A673 (cell line): ENCODE results near the gene ANO2. TPM values are rescaled to one million over a fixed set of nuclear protein-coding genes. Genes with fewer than 3 reads are reported as not detected.

Experiments used
- BruUV-seq: library from RNA; stranded (reverse); fragments of 400-500 nt; replicated peaks from 2 replicates; lab custom pipeline; 2021; lab: Mats Ljungman, UMichigan
- CTCF ChIA-PET: fragments of 300-600 bp; sonication (Branson Sonifier 250); formaldehyde crosslinking; loops from one replicate; lab custom pipeline; 2022; ENCODE audit warnings: antibody characterized with exemption; lab: Charles Lee
- POLR2A ChIA-PET: fragments of 300-600 bp; sonication (Branson Sonifier 250); formaldehyde crosslinking; loops from one replicate; lab custom pipeline; 2022; ENCODE audit warnings: antibody characterized with exemption; ENCODE audit not compliant: low non-redundant PET; lab: Charles Lee
- DNase-seq: peaks from one replicate; pipeline ENCODE4 v3.0.0-alpha.2; 2015; ENCODE audit warnings: low spot score
- H3K27ac ChIP-seq: fragments of 200-600 bp; sonication (generic); 2 replicates; pipeline ENCODE4 v1.5.1; 2016; ENCODE audit warnings: mixed run types, low read depth, mild to moderate bottlenecking, mixed read lengths, antibody characterized with exemption, low read length; ENCODE audit not compliant: poor library complexity, severe bottlenecking
- H3K27me3 ChIP-seq: fragments of 200-600 bp; sonication (generic); replicated peaks from 2 replicates; pipeline ENCODE4 v1.6.1; 2017; ENCODE audit warnings: mixed run types, low read depth, mild to moderate bottlenecking, mixed read lengths, antibody characterized with exemption, low read length; ENCODE audit not compliant: insufficient read depth, poor library complexity
- H3K36me3 ChIP-seq: fragments of 200-600 bp; sonication (generic); 2 replicates; pipeline ENCODE4 v1.6.1; 2016; ENCODE audit warnings: mixed run types, mild to moderate bottlenecking, mixed read lengths, antibody characterized with exemption, low read length; ENCODE audit not compliant: insufficient read depth, poor library complexity, severe bottlenecking
- H3K4me1 ChIP-seq: fragments of 200-600 bp; sonication (generic); 2 replicates; pipeline ENCODE4 v1.6.1; 2017; ENCODE audit warnings: mixed run types, mild to moderate bottlenecking, mixed read lengths, antibody characterized with exemption, low read length; ENCODE audit not compliant: insufficient read depth, poor library complexity, severe bottlenecking
- H3K4me3 ChIP-seq: fragments of 200-600 bp; sonication (generic); 2 replicates; pipeline ENCODE4 v1.5.1; 2016; ENCODE audit warnings: low read depth, mixed run types, mild to moderate bottlenecking, mixed read lengths, low read length; ENCODE audit not compliant: poor library complexity, severe bottlenecking
- H3K9me3 ChIP-seq: fragments of 200-600 bp; sonication (generic); 2 replicates; pipeline ENCODE4 v1.6.1; 2016; ENCODE audit warnings: mixed run types, low read depth, mild to moderate bottlenecking, mixed read lengths, antibody characterized with exemption, low read length; ENCODE audit not compliant: poor library complexity, severe bottlenecking
- CTCF ChIP-seq: fragments of 300-800, 200-600 bp; sonication (generic); conservative IDR thresholded peaks from 2 replicates; pipeline ENCODE4 v1.5.1; 2017; ENCODE audit warnings: low read depth, mild to moderate bottlenecking, antibody characterized with exemption, low read length, moderate library complexity, mixed read lengths
- EZH2 ChIP-seq: fragments of 200-600 bp; sonication (generic); IDR thresholded peaks from 2 replicates; pipeline ENCODE4 v1.6.1; 2017; ENCODE audit warnings: borderline replicate concordance, low read depth, mild to moderate bottlenecking, mixed read lengths, antibody characterized with exemption, low read length; ENCODE audit not compliant: poor library complexity, severe bottlenecking
- intact Hi-C: fragments of 100-400 bp; cut with micrococcal nuclease; formaldehyde crosslinking; loops from one replicate; pipeline ENCODE4 v1.10.0; 2022; ENCODE audit not compliant: unreplicated experiment
- total RNA-seq: library from RNA; stranded (reverse); gene quantifications from 2 replicates; pipeline ENCODE4 v1.2.3, GENCODE V29; 2021

The ANO2 gene
- total RNA-seq, 1 experiment from 2014 or later, result not detected

- BruUV-seq, result no TSS peak
- TF ChIP-seq CTCF (no peak), EZH2 (no peak)
- ChIA-PET CTCF (no interaction called here), POLR2A (no interaction called here)
- intact Hi-C loops, result no loop called here
- Histone ChIP-seq H3K4me1 (no peaks in the 10 kb centered on the region), H3K27me3 (no peaks in the 10 kb centered on the region), H3K4me3 (no peak overlapping the region), H3K27ac (no peak overlapping the region), H3K36me3 (no peaks in the 10 kb centered on the region), H3K9me3 (no peaks in the 10 kb centered on the region)
- no peak for DNase-seq
These were observed 31.7 kb upstream of the ANO2 start for GRCh38 chr12:5976711-5977110.

GRCh38 chr12:5976196-5976595 is 31.1 kb upstream of the ANO2 start:
- TF ChIP-seq CTCF (no peak), EZH2 (no peak)
- Histone ChIP-seq H3K27me3 (no peaks in the 10 kb centered on the region), H3K27ac (no peak overlapping the region), H3K9me3 (no peaks in the 10 kb centered on the region), H3K4me3 (no peak overlapping the region), H3K4me1 (no peaks in the 10 kb centered on the region), H3K36me3 (no peaks in the 10 kb centered on the region)
- POLR2A ChIA-PET, result no interaction called here
- intact Hi-C loops, result no loop called here
- DNase-seq, result no peak
- BruUV-seq, result no TSS peak
- CTCF ChIA-PET, result no interaction called here

GRCh38 chr12:5973461-5974115 is 28.5 kb upstream of the ANO2 start:
- Histone ChIP-seq H3K4me1 (no peaks in the 10 kb centered on the region), H3K36me3 (no peaks in the 10 kb centered on the region), H3K27ac (no peak overlapping the region), H3K9me3 (no peaks in the 10 kb centered on the region), H3K27me3 (no peaks in the 10 kb centered on the region), H3K4me3 (no peak overlapping the region)
- TF ChIP-seq EZH2 (no peak), CTCF (no peak)
- POLR2A ChIA-PET, result no interaction called here
- CTCF ChIA-PET, result no interaction called here
- BruUV-seq, result no TSS peak
- intact Hi-C loops, result no loop called here
- DNase-seq, result no peak
